ENCODE measurements around the gene CACNA2D3. TPM values are rescaled to one million over a fixed set of nuclear protein-coding genes. Genes with fewer than 3 reads are reported as not detected.

Gene CACNA2D3
- total RNA-seq, 1 donor from 2014 or later: 0.70 TPM

- DNase-seq (ENCODE audit: low read depth) (no peak), FAIRE-seq (no peak)
- Mint-ChIP-seq H3K36me3 (ENCODE audit: low read depth, unreplicated experiment) (no peaks in the 10 kb centered on the region), H3K27me3 (ENCODE audit: low read depth, unreplicated experiment) (no peaks in the 10 kb centered on the region), H3K27ac (ENCODE audit: unreplicated experiment) (no peak overlapping the region), H3K4me1 (ENCODE audit: low read depth, unreplicated experiment) (no peaks in the 10 kb centered on the region), H3K4me3 (ENCODE audit: unreplicated experiment) (no peak overlapping the region), H3K9me3 (ENCODE audit: unreplicated experiment) (peaks cover 2% of the 10 kb centered on the region)
- no peaks in the 10 kb centered on the region for H3K79me2 ChIP-seq (ENCODE audit: insufficient read depth, low read length)
- H3K27ac ChIP-seq (ENCODE audit: low read depth, low read length): no peak overlapping the region
- H3K36me3 ChIP-seq (ENCODE audit: insufficient read depth, low read length): no peaks in the 10 kb centered on the region
- H3K4me3 ChIP-seq (ENCODE audit: insufficient read depth, low read depth, low read length): no peak overlapping the region
- H3K9ac ChIP-seq (ENCODE audit: low read length): no peak overlapping the region
- H3K4me1 ChIP-seq (ENCODE audit: insufficient read depth, low read length): no peaks in the 10 kb centered on the region
- no peak overlapping the region for H3K4me2 ChIP-seq (ENCODE audit: low read length)
- peaks cover 4% of the 10 kb centered on the region for H3K9me3 ChIP-seq (ENCODE audit: insufficient read depth, low read depth, low read length)
- H4K20me1 ChIP-seq (ENCODE audit: insufficient read depth, low read length): no peaks in the 10 kb centered on the region
- no peaks in the 10 kb centered on the region for H3K27me3 ChIP-seq (ENCODE audit: insufficient read depth, low read length)
- TF ChIP-seq CTCF (IDR thresholded peaks at IDR 0.05; ENCODE audit: insufficient read depth, low read depth, low read length) (no peak), EZH2 (IDR thresholded peaks at IDR 0.05; ENCODE audit: insufficient read depth, low read length) (no peak)
- H2AFZ ChIP-seq (ENCODE audit: low read depth, low read length): no peak overlapping the region
Observed at GRCh38 chr3:54713031-54713430, 590.7 kb downstream of the CACNA2D3 start.

- no peaks in the 10 kb centered on the region for H3K36me3 ChIP-seq (ENCODE audit: insufficient read depth, low read length)
- no peaks in the 10 kb centered on the region for H4K20me1 ChIP-seq (ENCODE audit: insufficient read depth, low read length)
- H3K9me3 Mint-ChIP-seq (ENCODE audit: unreplicated experiment): peaks cover 2% of the 10 kb centered on the region
- TF ChIP-seq CTCF (IDR thresholded peaks at IDR 0.05; ENCODE audit: insufficient read depth, low read depth, low read length) (no peak), EZH2 (IDR thresholded peaks at IDR 0.05; ENCODE audit: insufficient read depth, low read length) (no peak)
- H3K4me2 ChIP-seq (ENCODE audit: low read length): no peak overlapping the region
- no peak overlapping the region for H3K27ac ChIP-seq (ENCODE audit: low read depth, low read length)
- H3K4me1 Mint-ChIP-seq (ENCODE audit: low read depth, unreplicated experiment): no peaks in the 10 kb centered on the region
- no peaks in the 10 kb centered on the region for H3K79me2 ChIP-seq (ENCODE audit: insufficient read depth, low read length)
- H2AFZ ChIP-seq (ENCODE audit: low read depth, low read length): no peak overlapping the region
- H3K4me3 Mint-ChIP-seq (ENCODE audit: unreplicated experiment): no peak overlapping the region
- H3K9me3 ChIP-seq (ENCODE audit: insufficient read depth, low read depth, low read length): peaks cover 4% of the 10 kb centered on the region
- FAIRE-seq (no peak), DNase-seq (ENCODE audit: low read depth) (no peak)
- no peaks in the 10 kb centered on the region for H3K27me3 ChIP-seq (ENCODE audit: insufficient read depth, low read length)
- H3K4me1 ChIP-seq (ENCODE audit: insufficient read depth, low read length): no peaks in the 10 kb centered on the region
- no peak overlapping the region for H3K27ac Mint-ChIP-seq (ENCODE audit: unreplicated experiment)
- H3K4me3 ChIP-seq (ENCODE audit: insufficient read depth, low read depth, low read length): no peak overlapping the region
- H3K9ac ChIP-seq (ENCODE audit: low read length): no peak overlapping the region
- H3K36me3 Mint-ChIP-seq (ENCODE audit: low read depth, unreplicated experiment): no peaks in the 10 kb centered on the region
- H3K27me3 Mint-ChIP-seq (ENCODE audit: low read depth, unreplicated experiment): no peaks in the 10 kb centered on the region
Observed at GRCh38 chr3:54713455-54713854, 591.1 kb downstream of the CACNA2D3 start.

- Histone ChIP-seq H3K9me3 (ENCODE audit: insufficient read depth, low read depth, low read length) (peaks cover 4% of the 10 kb centered on the region), H4K20me1 (ENCODE audit: insufficient read depth, low read length) (no peaks in the 10 kb centered on the region), H3K27me3 (ENCODE audit: insufficient read depth, low read length) (no peaks in the 10 kb centered on the region), H3K79me2 (ENCODE audit: insufficient read depth, low read length) (no peaks in the 10 kb centered on the region), H3K36me3 (ENCODE audit: insufficient read depth, low read length) (no peaks in the 10 kb centered on the region), H3K4me3 (ENCODE audit: insufficient read depth, low read depth, low read length) (no peak overlapping the region), H3K4me1 (ENCODE audit: insufficient read depth, low read length) (no peaks in the 10 kb centered on the region), H3K27ac (ENCODE audit: low read depth, low read length) (no peak overlapping the region), H3K9ac (ENCODE audit: low read length) (no peak overlapping the region), H2AFZ (ENCODE audit: low read depth, low read length) (no peak overlapping the region), H3K4me2 (ENCODE audit: low read length) (no peak overlapping the region)
- Mint-ChIP-seq H3K36me3 (ENCODE audit: low read depth, unreplicated experiment) (no peaks in the 10 kb centered on the region), H3K4me3 (ENCODE audit: unreplicated experiment) (no peak overlapping the region), H3K27ac (ENCODE audit: unreplicated experiment) (no peak overlapping the region), H3K4me1 (ENCODE audit: low read depth, unreplicated experiment) (no peaks in the 10 kb centered on the region), H3K9me3 (ENCODE audit: unreplicated experiment) (peaks cover 2% of the 10 kb centered on the region), H3K27me3 (ENCODE audit: low read depth, unreplicated experiment) (no peaks in the 10 kb centered on the region)
- DNase-seq (ENCODE audit: low read depth) (no peak), FAIRE-seq (no peak)
- TF ChIP-seq EZH2 (IDR thresholded peaks at IDR 0.05; ENCODE audit: insufficient read depth, low read length) (no peak), CTCF (IDR thresholded peaks at IDR 0.05; ENCODE audit: insufficient read depth, low read depth, low read length) (no peak)
Observed at GRCh38 chr3:54714035-54714434, 591.7 kb downstream of the CACNA2D3 start.
